ENCODE data around the gene PWWP3B.
"Not testable (repeated sequence)": the region's sequence is repeated elsewhere in the genome, so short reads cannot be mapped to it uniquely, and the experiment has no call there.

PWWP3B gene

GRCh38 chrX:106168107-106168506 lies at the start of gene PWWP3B:
Gene PWWP3B (plus strand): TSS chrX:106168305. CDS start chrX:106205433, 37,128 bp downstream.
- DNase-seq: no peak

GRCh38 chrX:106139048-106139447 lies 29.1 kb upstream of the PWWP3B start:
- DNase-seq: no peak

GRCh38 chrX:106144755-106145639 lies 23.1 kb upstream of the PWWP3B start:
- DNase-seq: no peak

GRCh38 chrX:106150701-106151100 lies 17.4 kb upstream of the PWWP3B start:
- no peak for DNase-seq

GRCh38 chrX:106159861-106160282 lies 8.2 kb upstream of the PWWP3B start:
- DNase-seq: no peak

- DNase-seq: no peak
These were observed 2.2 kb downstream of the PWWP3B start for GRCh38 chrX:106170318-106170717.

GRCh38 chrX:106171293-106171820 lies 3.3 kb downstream of the PWWP3B start:
- DNase-seq: no peak

GRCh38 chrX:106177106-106177981 lies 9.2 kb downstream of the PWWP3B start:
- DNase-seq: no peak

- DNase-seq: no peak
These were observed 9.8 kb downstream of the PWWP3B start for GRCh38 chrX:106177982-106178321.

GRCh38 chrX:106178826-106179225 lies 10.7 kb downstream of the PWWP3B start:
- DNase-seq: no peak

GRCh38 chrX:106183685-106184084 lies 15.6 kb downstream of the PWWP3B start:
- not testable (repeated sequence) for DNase-seq

- DNase-seq: no peak
These were observed 33.5 kb downstream of the PWWP3B start for GRCh38 chrX:106201502-106202178.

GRCh38 chrX:106203315-106203714 lies 35.2 kb downstream of the PWWP3B start:
- DNase-seq: no peak

GRCh38 chrX:106208154-106208553 lies 40.0 kb downstream of the PWWP3B start:
- no peak for DNase-seq

Measured in stimulated activated CD4-positive, alpha-beta T cell treated with anti-CD3 and anti-CD28 coated beads, Interleukin-1b, Interleukin-23, amount 100 ng/mL, for 48 hours (primary cell).